GM21619 (cell line): ENCODE results near the gene CELA3B.
"Not testable (repeated sequence)": the region's sequence is repeated elsewhere in the genome, so short reads cannot be mapped to it uniquely, and the experiment has no call there.

Experiments
- ATAC-seq: cut with Tn5 transposase; IDR thresholded peaks from one replicate; pipeline ENCODE4 v1.9.1; 2021; ENCODE audit not compliant: unreplicated experiment

The CELA3B gene

DNA sequence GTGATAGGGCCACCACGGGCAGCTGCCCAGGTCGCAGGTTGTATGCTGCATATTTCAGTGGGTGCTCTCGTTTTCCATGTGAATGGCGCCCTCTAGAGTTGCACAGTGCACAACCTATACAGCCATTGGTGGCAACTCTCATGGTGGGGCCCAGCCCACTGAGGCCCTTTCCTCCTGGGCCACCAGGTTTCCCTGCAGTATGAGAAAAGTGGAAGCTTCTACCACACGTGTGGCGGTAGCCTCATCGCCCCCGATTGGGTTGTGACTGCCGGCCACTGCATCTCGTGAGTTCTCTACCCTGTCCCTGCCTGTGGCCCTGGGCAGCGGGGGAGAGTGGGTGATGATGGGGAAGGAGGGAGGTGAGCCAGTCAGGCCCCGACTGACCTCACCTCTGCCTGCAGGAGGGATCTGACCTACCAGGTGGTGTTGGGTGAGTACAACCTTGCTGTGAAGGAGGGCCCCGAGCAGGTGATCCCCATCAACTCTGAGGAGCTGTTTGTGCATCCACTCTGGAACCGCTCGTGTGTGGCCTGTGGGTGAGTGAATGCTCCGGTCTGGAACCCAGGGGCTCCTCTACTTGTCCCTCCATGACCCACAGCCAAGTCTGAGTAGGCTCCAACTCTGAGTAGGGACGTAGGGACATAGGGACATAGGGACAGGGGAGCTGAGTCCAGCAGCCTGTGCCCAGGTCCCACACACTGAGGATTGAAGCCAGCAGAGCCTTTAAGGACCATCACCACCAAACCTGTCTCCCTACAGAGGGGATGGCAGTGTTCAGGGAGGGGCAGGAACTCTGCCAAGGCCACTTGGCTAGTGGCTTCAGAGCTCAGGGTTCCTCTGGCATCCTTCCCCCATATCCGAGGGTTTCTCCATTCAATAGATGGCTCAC lies 28.7 kb downstream of the CELA3B start:
- ATAC-seq: not testable (repeated sequence)

DNA sequence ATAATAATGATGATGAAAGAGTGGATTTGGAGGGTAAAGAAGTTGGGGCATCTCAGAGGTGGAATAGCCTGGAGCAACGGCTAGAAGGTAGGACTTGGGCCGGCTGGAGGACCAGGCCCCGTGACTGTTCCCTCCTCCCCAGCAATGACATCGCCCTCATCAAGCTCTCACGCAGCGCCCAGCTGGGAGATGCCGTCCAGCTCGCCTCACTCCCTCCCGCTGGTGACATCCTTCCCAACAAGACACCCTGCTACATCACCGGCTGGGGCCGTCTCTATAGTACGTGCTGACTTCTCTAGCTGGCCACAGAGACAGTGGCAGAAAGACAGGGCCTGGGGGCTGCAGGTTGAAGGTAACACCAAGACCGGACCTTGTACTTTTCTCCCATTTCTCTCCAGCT lies 29.9 kb downstream of the CELA3B start:
- not testable (repeated sequence) for ATAC-seq

DNA sequence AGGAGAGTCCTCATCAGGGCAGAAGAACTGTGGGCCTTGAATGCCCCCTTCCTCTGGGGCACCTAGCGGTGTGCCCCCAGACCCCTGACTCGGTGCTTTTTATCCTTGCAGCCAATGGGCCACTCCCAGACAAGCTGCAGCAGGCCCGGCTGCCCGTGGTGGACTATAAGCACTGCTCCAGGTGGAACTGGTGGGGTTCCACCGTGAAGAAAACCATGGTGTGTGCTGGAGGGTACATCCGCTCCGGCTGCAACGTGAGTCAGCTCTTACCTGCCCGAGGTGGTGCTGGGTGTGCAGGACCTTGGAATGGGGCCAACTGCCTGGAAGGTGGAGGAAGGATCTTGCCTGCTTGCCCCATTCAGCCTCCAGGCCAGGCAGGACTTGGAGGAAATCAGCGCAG lies 30.4 kb downstream of the CELA3B start:
- not testable (repeated sequence) for ATAC-seq

DNA sequence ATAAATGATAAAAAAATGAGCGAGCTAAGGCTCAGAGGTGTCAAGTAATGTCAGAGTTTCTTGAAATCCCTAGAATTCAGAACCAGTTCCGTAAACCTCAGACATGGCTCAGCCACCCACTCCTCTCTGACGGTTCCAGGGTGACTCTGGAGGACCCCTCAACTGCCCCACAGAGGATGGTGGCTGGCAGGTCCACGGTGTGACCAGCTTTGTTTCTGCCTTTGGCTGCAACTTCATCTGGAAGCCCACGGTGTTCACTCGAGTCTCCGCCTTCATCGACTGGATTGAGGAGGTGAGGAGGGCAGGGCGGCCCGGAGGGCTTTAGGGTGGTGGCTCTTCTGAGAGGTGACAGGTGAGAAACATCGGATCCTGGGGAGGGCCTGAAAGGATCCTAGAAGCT lies 32.7 kb downstream of the CELA3B start:
- not testable (repeated sequence) for ATAC-seq

DNA sequence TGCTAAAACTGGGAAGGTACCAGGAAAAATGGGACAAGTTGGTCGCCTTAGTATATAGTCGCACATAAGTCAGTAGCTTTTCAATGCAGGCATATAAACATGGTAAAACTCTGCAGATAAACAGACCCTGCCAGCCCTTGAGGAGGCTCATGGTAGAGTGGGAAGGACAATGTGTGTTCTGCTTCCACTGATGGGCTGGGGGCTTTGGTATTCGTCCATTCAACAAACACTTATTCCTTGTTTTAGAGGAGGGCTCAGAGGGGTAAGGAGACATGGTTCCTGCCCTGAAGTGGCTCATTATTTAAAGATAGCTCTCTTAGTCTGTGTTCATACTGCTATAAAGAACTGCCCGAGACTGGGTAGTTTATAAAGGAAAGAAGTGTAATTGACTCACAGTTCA lies 35.9 kb downstream of the CELA3B start:
- ATAC-seq: not testable (repeated sequence)

DNA sequence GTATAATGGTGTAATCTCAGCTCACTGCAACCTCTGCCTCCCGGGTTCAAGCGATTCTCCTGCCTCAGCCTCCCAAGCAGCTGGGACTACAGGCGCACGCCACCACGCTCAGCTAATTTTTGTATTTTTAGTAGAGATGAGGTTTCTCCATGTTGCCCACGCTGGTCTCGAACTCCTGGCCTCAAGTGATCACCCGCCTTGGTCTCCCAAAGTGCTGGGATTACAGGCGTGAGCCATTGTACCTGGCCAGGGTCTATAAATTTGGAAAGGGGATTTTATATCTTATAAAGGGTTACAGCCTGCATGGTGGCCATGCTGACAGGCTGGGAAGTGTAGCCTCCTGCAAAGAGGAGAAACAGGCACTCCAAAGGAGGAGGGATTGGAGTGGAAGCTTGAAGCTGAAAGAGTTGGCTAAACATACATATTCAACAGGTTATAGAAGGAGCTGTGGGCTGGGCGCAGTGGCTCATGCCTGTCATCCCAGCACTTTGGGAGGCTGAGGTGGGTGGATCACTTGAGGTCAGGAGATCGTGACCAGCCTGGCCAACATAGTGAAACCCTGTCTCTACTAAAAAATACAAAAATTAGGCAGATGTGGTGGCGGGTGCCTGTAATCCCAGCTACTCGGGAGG lies 37.9 kb downstream of the CELA3B start:
- not testable (repeated sequence) for ATAC-seq

DNA sequence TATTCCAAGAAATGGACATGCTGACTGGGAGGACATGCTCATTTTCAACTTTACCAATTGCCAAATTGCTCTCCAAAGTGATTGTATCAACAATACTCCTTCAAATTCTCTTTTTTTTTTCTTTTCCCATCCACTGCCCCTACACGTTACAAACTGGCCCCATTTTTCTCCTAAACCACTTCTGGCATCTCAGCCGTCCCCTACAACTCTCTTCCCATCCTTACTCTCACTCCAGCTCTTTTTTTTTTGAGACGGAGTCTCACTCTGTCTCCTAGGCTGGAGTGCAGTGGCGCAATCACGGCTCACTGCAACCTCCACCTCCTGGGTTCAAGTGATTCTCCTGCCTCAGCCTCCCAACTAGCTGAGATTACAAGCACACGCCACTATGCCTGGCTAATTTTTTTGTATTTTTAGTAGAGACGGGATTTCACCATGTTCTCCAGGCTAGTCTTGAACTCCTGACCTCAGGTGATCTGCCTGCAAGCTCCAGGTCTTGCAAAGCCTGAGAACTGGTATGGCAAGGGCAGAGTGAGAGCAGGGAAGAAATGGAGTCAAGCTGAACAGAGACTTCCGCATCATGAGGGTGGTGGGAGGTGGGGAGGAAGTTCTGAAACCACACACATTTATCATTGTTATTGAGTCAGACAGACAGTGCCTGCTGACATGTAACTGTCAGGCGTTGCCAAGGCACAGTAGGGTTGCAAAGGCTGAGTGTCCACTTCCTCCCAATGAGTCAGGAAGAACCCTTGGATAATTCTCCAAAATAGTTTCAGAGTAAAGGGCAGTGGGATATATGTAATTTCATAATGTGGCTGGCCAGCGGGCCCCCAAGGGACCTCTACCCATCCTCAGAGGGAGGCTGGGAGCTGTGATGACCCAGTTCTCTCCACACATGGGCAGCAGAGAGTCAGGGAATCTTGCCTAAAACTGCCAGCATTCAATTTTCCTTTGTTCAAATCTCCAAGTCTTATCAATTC lies 42.0 kb downstream of the CELA3B start:
- no peak for ATAC-seq

DNA sequence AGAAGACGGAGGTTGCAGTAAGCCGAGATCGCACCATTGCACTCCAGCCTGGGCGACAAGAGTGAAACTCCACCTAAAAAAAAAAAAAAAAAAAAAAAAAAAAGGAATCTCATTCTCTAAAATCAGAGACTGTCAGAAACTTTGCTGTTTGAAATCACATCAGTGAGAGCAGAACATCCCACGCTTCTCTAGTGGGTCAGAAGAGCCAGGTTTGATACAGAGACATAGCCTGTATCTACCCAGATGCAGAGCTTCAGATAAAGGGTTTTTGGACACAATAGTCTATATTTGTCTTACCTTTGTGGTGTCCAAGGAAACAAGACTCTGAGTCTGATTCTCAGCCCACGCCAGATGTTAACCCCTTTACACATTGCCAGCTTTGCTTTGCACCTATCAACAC lies 44.2 kb downstream of the CELA3B start:
- ATAC-seq: no peak

DNA sequence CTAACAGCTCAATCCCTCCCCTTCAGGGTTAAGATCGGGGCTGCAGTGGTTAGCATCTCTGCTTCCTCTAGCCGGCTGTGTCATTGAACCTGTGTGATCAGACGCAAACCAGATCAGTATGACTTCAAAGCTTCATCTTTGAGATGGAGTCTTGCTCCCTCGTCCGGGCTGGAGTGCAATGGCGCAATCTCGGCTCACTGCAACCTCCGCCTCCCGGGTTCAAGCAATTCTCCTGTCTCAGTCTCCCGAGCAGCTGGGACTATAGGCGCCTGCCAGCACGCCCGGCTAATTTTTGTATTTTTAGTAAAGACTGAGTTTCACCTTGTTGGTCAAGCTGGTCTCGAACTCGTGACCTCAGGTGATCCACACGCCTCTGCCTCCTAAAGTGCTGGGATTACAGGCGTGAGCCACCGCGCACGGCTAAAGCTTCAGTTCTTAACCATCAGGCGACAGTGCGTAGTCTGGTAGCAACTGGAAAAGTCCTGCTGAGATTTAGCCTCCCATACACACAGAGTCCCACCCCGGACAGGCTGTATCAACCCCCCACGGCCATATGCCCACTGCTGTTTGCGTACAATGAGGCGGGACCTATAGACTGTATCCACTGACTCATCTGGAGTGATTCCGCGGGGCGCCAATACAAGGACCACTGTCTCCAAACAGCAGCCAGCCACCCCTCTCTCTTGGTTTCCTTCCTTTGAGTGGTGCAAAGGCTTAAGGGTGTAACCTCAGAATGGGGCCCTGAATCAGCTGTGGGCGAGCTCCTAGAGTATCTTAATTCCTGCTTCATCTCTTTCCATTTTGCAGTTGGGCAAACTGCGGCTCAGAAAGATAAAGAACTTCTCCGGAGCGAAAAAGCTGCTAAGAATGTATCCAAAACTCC lies 47.9 kb downstream of the CELA3B start:
- peak; percentile 37 for ATAC-seq

DNA sequence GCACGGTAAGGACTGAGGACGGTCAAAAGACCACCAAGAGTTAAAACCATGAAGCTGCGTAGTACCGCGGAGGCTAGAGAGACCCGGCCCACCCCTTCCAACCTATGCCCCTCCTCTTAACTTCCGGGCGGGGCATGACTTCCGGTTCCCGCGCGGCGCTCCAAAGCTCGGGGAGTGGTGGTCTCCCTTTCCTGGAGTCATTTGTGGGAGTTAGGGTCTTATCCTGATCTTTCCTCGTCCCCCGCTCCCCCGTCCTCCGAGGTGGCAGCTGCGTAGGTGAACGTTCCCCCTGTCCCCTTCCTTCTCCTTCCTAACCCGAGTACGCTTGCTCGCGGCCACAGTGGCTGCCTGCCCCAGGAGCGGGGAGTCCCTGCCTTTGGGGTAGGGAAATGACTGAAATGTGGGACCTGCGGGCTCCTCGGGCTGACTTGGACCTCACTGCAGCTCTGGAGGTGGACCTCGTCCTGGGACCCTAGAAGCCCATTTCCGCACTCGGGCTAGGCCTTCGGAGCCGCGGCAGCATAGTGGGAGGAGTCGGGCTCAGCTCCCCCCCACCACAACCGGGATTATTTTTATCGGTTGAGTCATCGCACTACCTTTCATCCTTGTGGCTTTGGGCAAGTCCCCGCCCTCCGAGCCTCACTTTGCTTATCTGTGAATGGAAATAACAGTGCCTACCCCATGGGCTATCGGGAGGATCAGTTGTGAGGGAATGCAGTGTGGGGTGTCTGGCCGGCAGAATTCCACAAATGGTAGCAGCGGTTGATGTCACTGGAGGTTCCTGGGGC lies 48.7 kb downstream of the CELA3B start:
- peak; percentile 65 for ATAC-seq

DNA sequence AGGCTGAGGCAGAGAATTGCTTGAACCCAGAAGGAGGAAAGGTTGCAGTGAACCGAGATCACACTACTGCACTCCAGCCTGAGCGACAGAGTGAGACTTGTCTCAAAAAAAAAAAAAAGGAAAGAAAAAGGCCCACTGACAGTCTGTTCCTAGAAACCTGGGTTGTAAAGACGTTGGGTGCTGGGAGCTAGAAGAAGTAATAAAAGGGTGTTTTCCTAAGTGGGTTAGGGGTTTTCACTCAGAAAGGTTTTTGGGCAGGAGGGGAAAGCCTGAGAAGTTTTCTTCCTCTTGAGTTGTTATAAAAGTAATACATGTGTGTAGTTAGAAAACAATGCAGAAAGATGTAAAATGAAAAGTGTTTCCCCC lies 50.1 kb downstream of the CELA3B start:
- ATAC-seq: no peak

DNA sequence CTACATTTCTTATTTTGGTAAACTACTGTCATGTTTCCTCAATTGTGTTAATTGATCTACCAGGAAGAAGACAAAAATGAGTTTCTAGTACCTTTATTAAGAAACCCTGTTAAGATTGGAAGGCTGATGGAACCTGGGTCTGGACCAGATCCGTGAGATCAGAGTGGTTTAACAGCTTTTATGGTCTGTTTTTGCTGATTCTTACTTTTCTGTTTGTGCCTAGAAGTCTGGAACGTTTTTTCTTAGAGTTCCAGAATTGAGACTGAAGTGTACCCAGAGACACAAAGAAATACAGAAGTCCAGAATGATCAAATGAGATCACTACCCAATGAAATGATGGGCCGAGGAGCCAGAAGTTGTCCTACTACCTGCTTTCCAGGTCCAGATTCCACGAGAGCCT lies 53.2 kb downstream of the CELA3B start:
- ATAC-seq: no peak

DNA sequence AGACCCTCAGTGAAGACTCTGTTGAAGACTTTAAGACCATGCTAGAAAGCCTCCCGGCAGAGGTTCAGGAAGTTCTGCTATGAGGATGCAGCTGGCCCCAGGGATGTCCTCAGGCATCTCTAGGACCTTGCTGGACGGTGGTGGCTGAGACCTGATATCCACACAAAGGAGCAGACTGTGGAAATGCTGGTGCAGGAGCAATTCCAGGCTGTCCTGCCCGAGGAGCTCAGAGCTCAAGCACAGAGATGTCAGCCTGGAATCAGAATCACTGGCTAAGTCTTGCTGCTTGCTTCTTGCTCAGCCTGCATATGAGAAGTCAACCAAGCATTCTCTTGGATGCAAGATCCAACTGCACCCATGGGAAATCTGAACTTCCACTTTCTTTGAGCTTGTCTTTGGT lies 53.7 kb downstream of the CELA3B start:
- ATAC-seq: no peak

DNA sequence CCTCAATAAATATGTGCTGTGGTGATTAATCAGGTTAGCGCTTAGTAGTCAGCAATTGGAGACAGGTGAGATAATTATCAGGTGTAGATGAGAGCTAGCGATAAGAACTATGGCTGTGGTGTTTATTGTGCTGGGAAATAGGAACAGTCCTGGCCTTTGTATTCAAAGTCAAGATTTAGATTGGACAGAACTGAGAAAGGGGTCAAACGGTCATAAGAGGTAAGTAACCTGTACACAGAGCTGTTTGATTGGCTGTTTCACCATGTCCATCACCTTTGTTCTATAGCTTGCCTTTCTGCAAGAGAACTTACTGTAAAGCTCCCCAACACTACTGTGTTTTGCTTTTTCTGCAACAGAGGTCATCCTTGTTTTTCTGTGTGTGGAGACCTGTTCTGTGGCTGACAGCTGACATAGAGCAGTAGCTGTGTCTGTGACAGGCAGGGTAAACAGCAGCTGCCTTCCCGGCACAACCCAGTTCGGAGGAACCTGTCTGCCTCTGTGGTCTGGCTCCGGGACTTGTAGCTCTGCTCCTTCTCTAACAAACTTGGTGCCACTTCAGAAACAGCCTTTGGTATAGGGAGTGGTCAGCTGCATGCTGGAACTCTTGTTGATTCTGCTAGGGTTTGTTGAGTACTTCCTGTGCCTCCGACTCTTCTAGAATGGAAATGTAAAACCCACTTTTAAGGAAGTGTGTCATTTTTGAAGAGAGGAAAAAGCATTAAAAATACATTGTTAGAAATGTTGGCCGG lies 54.6 kb downstream of the CELA3B start:
- ATAC-seq: no peak

DNA sequence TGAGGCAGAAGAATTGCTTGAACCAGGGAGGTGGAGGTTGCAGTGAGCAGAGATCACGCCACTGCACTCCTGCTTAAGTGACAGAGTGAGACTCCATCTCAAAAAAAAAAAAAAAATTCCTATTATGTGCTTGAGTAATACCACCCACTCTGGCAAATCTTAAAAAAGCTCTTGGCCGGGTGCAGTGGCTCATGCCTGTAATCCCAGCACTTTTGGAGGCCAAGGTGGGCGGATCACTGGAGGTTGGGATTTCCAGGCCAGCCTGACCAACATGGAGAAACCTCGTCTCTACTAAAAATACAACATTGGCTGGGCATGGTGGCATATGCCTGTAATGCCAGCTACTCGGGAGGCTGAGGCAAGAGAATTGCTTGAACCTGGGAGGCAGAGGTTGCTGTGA lies 58.0 kb downstream of the CELA3B start:
- ATAC-seq: not testable (repeated sequence)

DNA sequence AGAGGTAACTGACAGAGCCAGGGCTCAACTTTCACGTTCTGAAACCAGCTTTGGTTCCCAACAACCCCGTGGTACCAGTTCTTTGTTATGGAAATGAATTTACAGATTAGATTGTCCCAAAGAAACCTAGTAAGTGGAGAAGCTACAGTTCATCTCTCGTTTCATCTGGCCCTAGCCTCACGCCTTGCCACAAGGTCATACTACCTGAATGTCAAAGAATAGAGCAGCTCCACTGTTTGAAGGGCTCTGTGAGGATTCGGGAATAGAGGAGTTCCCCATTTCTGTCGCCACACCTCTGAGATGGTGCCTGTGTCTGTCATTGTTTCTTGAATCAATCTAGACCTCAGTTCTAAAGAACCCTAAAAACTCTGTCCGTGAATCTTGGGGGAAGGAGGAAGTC lies 60.7 kb downstream of the CELA3B start:
- ATAC-seq: no peak

DNA sequence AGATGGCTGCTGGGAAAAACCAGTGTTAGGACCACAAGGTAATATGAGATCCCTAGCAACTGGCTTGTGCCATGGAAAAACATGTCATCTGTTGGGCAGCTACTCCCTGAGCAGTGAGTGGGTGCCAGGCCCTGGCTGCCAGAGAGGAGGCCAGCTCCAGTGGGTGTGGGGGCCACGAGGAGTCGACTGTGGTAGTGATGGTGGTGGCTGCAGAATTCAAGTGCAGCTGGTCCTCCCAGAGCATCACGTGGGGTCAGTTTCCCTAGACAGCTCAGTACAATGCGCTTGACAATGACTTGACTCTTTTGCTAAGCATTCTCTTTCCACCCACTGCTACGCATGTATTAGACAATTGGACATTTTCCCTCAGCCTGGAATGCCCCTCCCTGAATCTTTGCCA lies 61.2 kb downstream of the CELA3B start:
- no peak for ATAC-seq
